K562 (cell line): Measurements from ENCODE around the gene NDUFA13. TPM values are rescaled to one million over a fixed set of nuclear protein-coding genes. Genes with fewer than 3 reads are reported as not detected.

ENCODE experiments used
- CHD1 ChIP-seq: fragments of 200-600 bp; sonication (generic); IDR thresholded peaks from one replicate; pipeline ENCODE4 v1.6.1; 2012; ENCODE audit warnings: mild to moderate bottlenecking, moderate library complexity, low read length, inconsistent platforms
- CHD2 ChIP-seq: IDR thresholded peaks from 2 replicates; pipeline ENCODE4 v1.6.1; 2011; ENCODE audit warnings: low read depth, low read length
- CREBBP ChIP-seq: IDR thresholded peaks from one replicate; pipeline ENCODE4 v1.6.1; 2012; ENCODE audit warnings: low read depth, mild to moderate bottlenecking, control low read depth, inconsistent platforms, low read length
- CSDE1 ChIP-seq, 2 experiments: fragments of 450-650 bp; IDR thresholded peaks; 2 replicates each; pipeline ENCODE4 v1.6.1; 2016; ENCODE audit warnings: mild to moderate bottlenecking in 1 of 2
- GATAD2B ChIP-seq: fragments of 450-650 bp; IDR thresholded peaks from 2 replicates; pipeline ENCODE4 v1.6.1; 2017; ENCODE audit warnings: mild to moderate bottlenecking, borderline replicate concordance
- GTF2E2 ChIP-seq: fragments of 200-800 bp; sonication (Bioruptor generic); IDR thresholded peaks from 2 replicates; pipeline ENCODE4 v1.6.1; 2016; ENCODE audit warnings: missing genetic modification characterization, missing compliant biosample characterization
- KDM4B ChIP-seq, 2 experiments: fragments of 450-650 bp in 1 of 2; sonication (generic) in 1 of 2; IDR thresholded peaks; 2 replicates each; pipeline ENCODE4 v1.6.1; 2016 to 2017; ENCODE audit warnings: borderline replicate concordance in 2 of 2, antibody characterized with exemption in 1 of 2, low read depth in 1 of 2, mild to moderate bottlenecking in 1 of 2
- NCOA1 ChIP-seq: fragments of 450-650 bp; IDR thresholded peaks from 2 replicates; pipeline ENCODE4 v1.6.1; 2016; ENCODE audit warnings: low read depth
- NCOR1 ChIP-seq: fragments of 450-650 bp; IDR thresholded peaks from 2 replicates; pipeline ENCODE4 v1.6.1; 2016; ENCODE audit warnings: mild to moderate bottlenecking, moderate library complexity
- NRF1 ChIP-seq, 2 experiments: fragments of 450-650 bp; IDR thresholded peaks in 1 of 2; conservative IDR thresholded peaks in 1 of 2; 2 replicates each; pipeline ENCODE4 v1.6.1; 2014; ENCODE audit warnings: mild to moderate bottlenecking in 2 of 2
- SIN3A ChIP-seq, 2 experiments: fragments of 150-350 bp in 1 of 2; IDR thresholded peaks; 2 replicates each; pipeline ENCODE4 v1.6.1; 2011 to 2016; ENCODE audit warnings: borderline replicate concordance in 2 of 2, low read depth in 2 of 2, low read length in 2 of 2, mild to moderate bottlenecking in 2 of 2, moderate library complexity in 2 of 2; ENCODE audit not compliant: control insufficient read depth in 1 of 2
- SRF ChIP-seq, 2 experiments: fragments of 250-450, 450-650 bp in 1 of 2; sonication (Bioruptor Pico) in 1 of 2; sonication (generic) in 1 of 2; formaldehyde crosslinking; IDR thresholded peaks; 2 replicates each; pipeline versions ENCODE4 v1.5.0 to v1.5.1; 2020 to 2022; ENCODE audit warnings: mild to moderate bottlenecking in 1 of 2, missing genetic modification reagents in 1 of 2
- TCF7 ChIP-seq: sonication (generic); IDR thresholded peaks from 2 replicates; pipeline ENCODE4 v1.6.1; 2016; ENCODE audit warnings: antibody characterized with exemption, borderline replicate concordance
- TOE1 ChIP-seq, 2 experiments: fragments of 450-650 bp in 1 of 2; sonication (generic) in 1 of 2; formaldehyde crosslinking in 1 of 2; IDR thresholded peaks; 2 replicates each; pipeline versions ENCODE4 v1.7.1 to v1.8.0; 2016 to 2022; ENCODE audit warnings: borderline replicate concordance in 2 of 2, mild to moderate bottlenecking in 2 of 2, antibody characterized with exemption in 1 of 2, inconsistent platforms in 1 of 2, low read depth in 1 of 2, missing genetic modification reagents in 1 of 2, moderate library complexity in 1 of 2
- YY1 ChIP-seq, 3 experiments: IDR thresholded peaks; 2 replicates each; pipeline ENCODE4 v1.6.1; 2011; ENCODE audit warnings: low read length in 2 of 3, mild to moderate bottlenecking in 2 of 3, moderate library complexity in 2 of 3, borderline replicate concordance in 1 of 3, control low read depth in 1 of 3, low read depth in 1 of 3; ENCODE audit not compliant: insufficient read depth in 3 of 3, insufficient replicate concordance in 2 of 3, control insufficient read depth in 1 of 3, insufficient read length in 1 of 3; ENCODE audit errors: extremely low read depth in 1 of 3
- ZFP1 ChIP-seq: fragments of 450-650 bp; formaldehyde crosslinking; IDR thresholded peaks from 2 replicates; pipeline ENCODE4 v1.4.0; 2020; ENCODE audit warnings: mild to moderate bottlenecking, mixed read lengths
- ZNF124 ChIP-seq: sonication (generic); formaldehyde crosslinking; IDR thresholded peaks from 2 replicates; pipeline ENCODE4 v1.8.1; 2022; ENCODE audit warnings: missing genetic modification reagents
- ZNF764 ChIP-seq: fragments of 250-450 bp; sonication (Bioruptor Pico); IDR thresholded peaks from 2 replicates; pipeline ENCODE4 v1.4.0; 2020; ENCODE audit warnings: low read depth, mild to moderate bottlenecking, moderate library complexity
- polyA plus RNA-seq, 8 experiments: library from polyadenylated mRNA; depleted of rRNA in 4 of 8; stranded (reverse) in 5 of 8; unstranded in 3 of 8; fragments of >200 nt; fragmentation: Nextera tagmentation in 2 of 8; fragmentation: Illumina TruSeq in 1 of 8; extraction: Ambion mirVana in 2 of 8; extraction: Trizol in 1 of 8; gene quantifications; 2 replicates each; pipeline versions ENCODE4 v1.2.1 to v1.2.3, GENCODE V29; 2011 to 2014; ENCODE audit warnings: inconsistent platforms in 1 of 8, missing spikeins in 1 of 8
- total RNA-seq, 7 experiments: library from RNA; depleted of rRNA in 6 of 7; stranded (reverse); fragments of >200 nt in 6 of 7; fragmentation: Illumina TruSeq in 2 of 7; extraction: Trizol in 2 of 7; gene quantifications; 2 replicates each; pipeline versions ENCODE4 v1.2.1 to v1.2.3, GENCODE V29; 2011 to 2021; ENCODE audit warnings: low replicate concordance in 1 of 7
- TF ChIP-seq, protein P1 (sequence below): fragments of 450-650 bp; IDR thresholded peaks from 2 replicates; pipeline ENCODE4 v1.6.1; 2016; ENCODE audit warnings: borderline replicate concordance
- TF ChIP-seq, protein P2 (sequence below): sonication (generic); formaldehyde crosslinking; IDR thresholded peaks from 2 replicates; pipeline ENCODE4 v1.8.1; 2022; ENCODE audit warnings: missing genetic modification reagents
- TF ChIP-seq, protein P3 (sequence below): fragments of 250-450 bp; sonication (Bioruptor Pico); IDR thresholded peaks from 2 replicates; pipeline ENCODE4 v1.8.0; 2021; ENCODE audit warnings: mild to moderate bottlenecking, moderate library complexity

The NDUFA13 gene
- total and polyA plus RNA-seq, 9 of the 15 experiments (the other 6 are each of a cell fraction or from before 2014, with no cell fraction given): 146 to 596 (median 429) TPM

DNA sequence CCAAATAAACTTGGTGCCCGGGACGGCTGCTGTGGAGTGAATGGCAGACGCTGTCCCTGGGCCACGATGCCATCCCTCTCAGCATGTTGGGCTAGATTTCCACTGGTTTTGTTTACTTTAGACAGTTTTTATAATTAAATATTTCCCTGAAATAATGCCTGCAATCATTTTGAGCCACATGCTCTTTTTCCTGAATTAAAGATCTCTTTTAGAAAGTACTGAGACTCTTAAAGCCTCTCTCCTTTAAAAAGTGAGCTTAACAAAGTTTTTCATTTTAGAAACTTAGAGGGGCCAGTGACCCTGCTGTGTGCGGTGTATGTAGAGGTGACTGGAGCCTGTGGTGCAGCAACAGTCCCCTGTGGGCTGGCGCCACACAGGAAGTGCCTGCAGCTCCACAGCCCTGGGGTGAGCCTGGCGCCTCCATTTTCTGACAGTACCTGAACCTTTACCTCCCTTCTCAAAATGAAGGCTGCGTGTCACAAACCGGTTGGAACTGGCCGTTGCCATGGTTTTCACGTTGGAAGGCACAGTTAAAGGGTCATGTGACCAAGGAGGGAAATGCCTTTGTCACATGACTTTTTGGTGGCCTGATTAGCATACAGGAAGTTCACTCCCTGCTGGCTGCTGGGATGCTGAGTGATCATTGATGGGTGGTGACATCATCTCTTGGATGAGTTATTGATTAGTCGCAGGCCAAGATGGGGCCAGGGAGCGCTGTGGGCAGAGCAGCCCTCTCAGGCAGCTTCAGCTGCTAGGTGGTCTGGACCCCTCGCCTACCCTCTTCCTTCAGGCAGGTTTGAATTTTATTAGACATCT, 26.9 kb upstream of the NDUFA13 start (continued):
- TF ChIP-seq ZNF764 (CRISPR knock-in tag): no peak
- TF ChIP-seq KDM4B (IDR thresholded peaks at IDR 0.05; ENCODE audit: borderline replicate concordance in 2 of 2, low read depth in 1 of 2): peak in 1 of 2 experiments; percentile 70; a peak in 1 of 4 replicates
- peak; percentile 100 for TF ChIP-seq TOE1 (IDR thresholded peaks at IDR 0.05; ENCODE audit: borderline replicate concordance)
- TF ChIP-seq TOE1 (CRISPR knock-in tag; IDR thresholded peaks at IDR 0.05; ENCODE audit: borderline replicate concordance, low read depth): no peak
- peak; percentile 82; the same call in 1 of the 2 replicates for TF ChIP-seq GTF2E2 (tag)
- TF ChIP-seq, protein P1, sequence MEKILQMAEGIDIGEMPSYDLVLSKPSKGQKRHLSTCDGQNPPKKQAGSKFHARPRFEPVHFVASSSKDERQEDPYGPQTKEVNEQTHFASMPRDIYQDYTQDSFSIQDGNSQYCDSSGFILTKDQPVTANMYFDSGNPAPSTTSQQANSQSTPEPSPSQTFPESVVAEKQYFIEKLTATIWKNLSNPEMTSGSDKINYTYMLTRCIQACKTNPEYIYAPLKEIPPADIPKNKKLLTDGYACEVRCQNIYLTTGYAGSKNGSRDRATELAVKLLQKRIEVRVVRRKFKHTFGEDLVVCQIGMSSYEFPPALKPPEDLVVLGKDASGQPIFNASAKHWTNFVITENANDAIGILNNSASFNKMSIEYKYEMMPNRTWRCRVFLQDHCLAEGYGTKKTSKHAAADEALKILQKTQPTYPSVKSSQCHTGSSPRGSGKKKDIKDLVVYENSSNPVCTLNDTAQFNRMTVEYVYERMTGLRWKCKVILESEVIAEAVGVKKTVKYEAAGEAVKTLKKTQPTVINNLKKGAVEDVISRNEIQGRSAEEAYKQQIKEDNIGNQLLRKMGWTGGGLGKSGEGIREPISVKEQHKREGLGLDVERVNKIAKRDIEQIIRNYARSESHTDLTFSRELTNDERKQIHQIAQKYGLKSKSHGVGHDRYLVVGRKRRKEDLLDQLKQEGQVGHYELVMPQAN: 0 out of 2 replicates have a peak, but pooled peaks have one; percentile 25
- peak in 1 of 2 experiments; percentile 43; a peak in 2 of 4 replicates for TF ChIP-seq NRF1 (conservative IDR thresholded peaks at IDR 0.05 in 1 of 2, IDR thresholded peaks at IDR 0.05 in 1 of 2)
- TF ChIP-seq, protein P2, sequence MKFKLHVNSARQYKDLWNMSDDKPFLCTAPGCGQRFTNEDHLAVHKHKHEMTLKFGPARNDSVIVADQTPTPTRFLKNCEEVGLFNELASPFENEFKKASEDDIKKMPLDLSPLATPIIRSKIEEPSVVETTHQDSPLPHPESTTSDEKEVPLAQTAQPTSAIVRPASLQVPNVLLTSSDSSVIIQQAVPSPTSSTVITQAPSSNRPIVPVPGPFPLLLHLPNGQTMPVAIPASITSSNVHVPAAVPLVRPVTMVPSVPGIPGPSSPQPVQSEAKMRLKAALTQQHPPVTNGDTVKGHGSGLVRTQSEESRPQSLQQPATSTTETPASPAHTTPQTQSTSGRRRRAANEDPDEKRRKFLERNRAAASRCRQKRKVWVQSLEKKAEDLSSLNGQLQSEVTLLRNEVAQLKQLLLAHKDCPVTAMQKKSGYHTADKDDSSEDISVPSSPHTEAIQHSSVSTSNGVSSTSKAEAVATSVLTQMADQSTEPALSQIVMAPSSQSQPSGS (CRISPR knock-in tag): peak; percentile 83; the same call in 1 of the 2 replicates
- TF ChIP-seq ZNF124 (CRISPR knock-in tag): no peak
- no peak for TF ChIP-seq CREBBP
- no peak for TF ChIP-seq CHD2
- TF ChIP-seq SIN3A (IDR thresholded peaks at IDR 0.05; ENCODE audit: borderline replicate concordance in 2 of 2, control insufficient read depth in 1 of 2, low read depth in 2 of 2, low read length in 2 of 2): peak in 1 of 2 experiments; percentile 50; a peak in 1 of 4 replicates
- no peak for TF ChIP-seq TCF7
- TF ChIP-seq, protein P3, sequence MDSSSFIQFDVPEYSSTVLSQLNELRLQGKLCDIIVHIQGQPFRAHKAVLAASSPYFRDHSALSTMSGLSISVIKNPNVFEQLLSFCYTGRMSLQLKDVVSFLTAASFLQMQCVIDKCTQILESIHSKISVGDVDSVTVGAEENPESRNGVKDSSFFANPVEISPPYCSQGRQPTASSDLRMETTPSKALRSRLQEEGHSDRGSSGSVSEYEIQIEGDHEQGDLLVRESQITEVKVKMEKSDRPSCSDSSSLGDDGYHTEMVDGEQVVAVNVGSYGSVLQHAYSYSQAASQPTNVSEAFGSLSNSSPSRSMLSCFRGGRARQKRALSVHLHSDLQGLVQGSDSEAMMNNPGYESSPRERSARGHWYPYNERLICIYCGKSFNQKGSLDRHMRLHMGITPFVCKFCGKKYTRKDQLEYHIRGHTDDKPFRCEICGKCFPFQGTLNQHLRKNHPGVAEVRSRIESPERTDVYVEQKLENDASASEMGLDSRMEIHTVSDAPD (CRISPR knock-in tag): no peak
- no peak for TF ChIP-seq ZFP1 (CRISPR knock-in tag)
- TF ChIP-seq GATAD2B: no peak
- TF ChIP-seq CSDE1 (IDR thresholded peaks at IDR 0.05): peak in 1 of 2 experiments; percentile 64; a peak in 1 of 4 replicates
- peak; percentile 47; the same call in 1 of the 2 replicates for TF ChIP-seq NCOA1
- peak in 1 of 2 experiments; percentile 36; a peak in 1 of 4 replicates for TF ChIP-seq SRF (CRISPR knock-in tag; IDR thresholded peaks at IDR 0.05)
- TF ChIP-seq NCOR1: peak; percentile 9; the same call in 1 of the 2 replicates
- peak; percentile 93 to 100 (median 99) for TF ChIP-seq YY1 (IDR thresholded peaks at IDR 0.05; ENCODE audit: borderline replicate concordance in 1 of 3, control insufficient read depth in 1 of 3, extremely low read depth in 1 of 3, insufficient read depth in 3 of 3, insufficient read length in 1 of 3, insufficient replicate concordance in 2 of 3, low read depth in 1 of 3, low read length in 2 of 3)
- no peak for TF ChIP-seq CHD1
